CD4-positive, alpha-beta T cell treated with Interferon alpha-2 for 1 hour (primary cell): Measurements from ENCODE around the gene PLEKHA7.
"Not testable (repeated sequence)": the region's sequence is repeated elsewhere in the genome, so short reads cannot be mapped to it uniquely, and the experiment has no call there.

Experiments used
- DNase-seq, 2 donors: peaks; one replicate each; pipeline ENCODE4 v3.0.0-alpha.2; 2020 to 2022

Gene PLEKHA7

DNA sequence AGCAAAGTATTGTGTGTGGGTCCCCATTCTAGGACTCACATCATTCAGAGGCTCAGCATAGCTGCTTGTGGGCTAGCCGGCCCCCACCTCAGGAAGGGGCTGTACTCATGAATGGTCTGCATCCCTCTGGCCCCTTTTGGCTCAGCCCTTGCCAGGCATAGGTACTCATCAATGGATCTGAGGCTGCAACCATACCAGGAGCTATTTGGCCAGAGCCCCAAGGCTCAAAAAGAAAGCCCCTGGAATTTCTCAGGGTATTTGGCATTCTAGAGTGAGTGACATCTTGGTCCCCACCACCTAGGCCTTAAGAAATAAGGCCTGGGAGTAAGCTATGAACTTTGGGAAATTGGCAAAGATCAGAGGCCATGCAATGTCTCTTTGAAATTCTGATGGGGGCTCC is 38.3 kb downstream of the PLEKHA7 start:
- no peak for DNase-seq

DNA sequence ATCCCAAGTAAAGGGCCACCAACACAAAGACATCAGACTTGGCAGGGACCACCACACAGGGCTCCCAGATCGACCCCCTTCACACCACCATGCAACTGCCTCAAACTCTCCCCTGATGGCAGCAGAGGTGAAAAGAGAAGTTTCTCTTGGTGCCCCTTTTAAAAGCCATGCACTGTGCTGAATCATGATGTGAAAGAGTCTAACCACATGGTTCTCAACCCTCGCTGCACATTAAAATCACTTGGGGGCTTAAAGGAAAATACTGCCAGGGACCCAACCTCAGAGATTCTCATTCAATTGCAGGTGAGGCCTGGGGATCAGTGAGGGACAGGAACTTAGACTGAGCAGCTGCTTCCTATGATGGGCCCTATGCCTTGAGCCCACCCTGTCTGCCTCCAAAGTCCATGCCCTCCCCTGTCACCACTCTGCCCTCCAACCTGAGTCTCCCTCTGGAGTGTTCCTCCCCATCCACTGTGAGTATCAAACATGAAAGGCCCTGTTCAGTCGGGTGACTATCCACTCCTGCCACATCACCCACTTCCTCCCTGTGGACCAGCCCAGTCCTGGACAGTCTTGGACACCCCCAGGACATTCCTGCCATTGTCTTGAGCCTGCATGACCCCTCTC is 40.8 kb downstream of the PLEKHA7 start:
- no peak for DNase-seq

DNA sequence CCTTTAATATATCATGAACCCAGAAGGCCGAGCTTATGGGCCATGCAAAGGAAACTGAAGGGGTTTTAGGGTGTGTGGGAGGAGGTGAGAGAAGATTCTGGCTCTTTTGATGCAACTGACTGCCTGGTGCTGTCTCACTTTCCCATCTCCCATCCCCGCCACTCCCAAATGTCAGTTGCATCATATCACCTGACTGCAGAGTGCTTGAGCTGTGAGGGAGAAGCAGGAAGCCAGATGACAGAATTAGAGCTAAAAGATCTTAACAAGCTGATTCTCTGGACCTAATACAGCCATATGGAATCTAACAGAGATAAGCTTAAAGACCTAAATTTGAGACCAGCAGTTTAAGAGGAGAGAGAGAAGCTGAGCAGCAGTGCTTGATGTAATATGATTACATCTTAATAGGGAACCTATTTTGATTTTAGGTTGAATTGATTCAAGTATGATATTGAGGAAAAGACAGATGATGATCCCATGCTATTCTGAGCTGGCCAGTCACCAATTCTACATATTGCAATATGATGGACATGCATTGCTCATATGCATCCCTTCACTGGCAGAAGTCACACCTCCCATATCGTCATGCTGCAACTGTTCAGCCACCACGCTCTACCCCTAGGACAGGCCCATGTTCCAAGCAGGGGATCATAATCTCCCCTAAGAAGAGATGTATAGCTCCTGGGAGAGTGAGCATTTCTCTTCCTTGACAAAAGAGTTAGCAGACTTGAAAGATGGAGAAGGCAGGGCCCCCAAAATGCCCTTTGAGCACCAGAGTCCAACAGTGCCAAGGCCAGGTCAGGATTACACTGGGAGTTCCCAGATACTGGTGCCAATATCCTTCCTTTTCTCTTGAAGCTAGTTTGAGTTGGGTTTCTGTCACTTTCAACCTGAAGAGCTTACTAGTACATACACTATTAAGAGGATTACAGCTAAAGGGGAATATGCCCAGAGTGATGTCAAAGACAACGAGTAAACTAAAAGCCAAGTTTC is 44.9 kb downstream of the PLEKHA7 start:
- no peak for DNase-seq

DNA sequence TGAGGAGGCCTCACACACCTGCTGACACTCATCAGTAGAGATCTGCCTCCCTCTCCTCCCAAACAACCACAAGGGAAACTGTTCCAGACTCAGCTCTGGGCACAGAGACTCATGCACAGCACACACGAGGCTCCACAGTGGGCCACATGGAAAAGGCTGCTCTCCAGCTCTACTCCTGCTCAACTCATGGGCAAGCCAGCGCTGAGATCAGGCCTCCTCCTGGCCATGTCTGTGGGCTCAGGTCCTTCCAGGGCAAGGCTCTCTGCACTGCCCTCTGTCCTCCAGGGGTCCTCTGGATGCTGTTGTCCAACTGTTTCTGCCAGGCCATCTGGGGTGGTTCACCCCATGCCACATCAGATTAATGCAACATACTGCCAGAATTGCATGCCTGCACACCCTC is 46.0 kb downstream of the PLEKHA7 start:
- no peak for DNase-seq

DNA sequence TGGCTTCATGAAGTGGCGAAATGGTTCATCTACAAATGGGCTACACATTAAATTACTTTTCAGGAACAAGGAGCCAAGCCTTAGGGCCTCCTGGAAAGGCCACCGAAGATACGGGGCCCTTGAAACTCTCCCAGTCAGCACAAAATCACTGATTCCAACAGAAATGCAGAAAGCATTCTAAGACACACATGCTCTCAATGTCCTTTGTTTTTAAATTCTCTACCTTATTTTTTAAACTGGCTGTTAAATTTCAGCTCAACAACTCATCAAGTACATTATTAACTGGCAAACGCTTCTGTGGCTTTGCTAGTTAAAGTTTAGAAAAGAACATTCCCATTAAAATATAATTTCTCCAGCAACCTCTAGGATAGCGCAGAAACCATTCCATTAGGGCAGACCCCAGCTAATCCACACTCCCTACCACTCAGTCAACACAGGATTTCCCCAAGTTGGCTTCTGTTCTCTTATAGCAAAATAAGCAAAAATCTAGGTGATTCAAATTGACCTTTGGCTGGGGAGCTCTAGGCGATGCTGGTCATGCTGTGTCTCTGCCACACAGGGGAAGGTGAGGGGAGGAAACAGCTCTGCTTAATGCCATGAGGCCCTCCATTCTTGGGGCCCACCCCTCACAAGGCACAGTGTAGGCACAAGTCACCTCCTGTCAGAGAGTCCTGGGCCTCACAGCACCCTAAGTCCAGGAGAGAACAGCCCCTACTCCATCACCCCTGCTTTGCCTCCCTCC is 47.1 kb downstream of the PLEKHA7 start:
- DNase-seq, result no peak

DNA sequence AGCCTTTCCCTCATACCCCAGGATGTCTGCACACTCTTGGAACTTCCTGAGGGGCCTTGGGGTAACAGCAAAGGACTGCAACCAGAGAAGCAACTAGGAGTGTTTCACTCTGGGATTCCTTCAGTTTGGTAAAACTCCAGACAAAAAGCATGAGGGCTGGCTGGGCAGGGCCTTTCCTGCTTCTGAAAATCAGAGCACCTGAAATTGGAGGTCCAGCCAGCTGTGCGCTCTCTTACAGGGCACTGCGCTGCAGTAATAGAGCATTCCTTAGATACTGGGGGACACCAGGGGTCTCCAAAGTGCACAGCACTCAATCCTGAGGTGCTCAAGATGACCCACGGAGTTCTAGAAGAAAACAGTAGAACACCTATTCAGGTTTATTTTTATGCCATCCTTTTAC is 49.7 kb downstream of the PLEKHA7 start:
- DNase-seq, result no peak

DNA sequence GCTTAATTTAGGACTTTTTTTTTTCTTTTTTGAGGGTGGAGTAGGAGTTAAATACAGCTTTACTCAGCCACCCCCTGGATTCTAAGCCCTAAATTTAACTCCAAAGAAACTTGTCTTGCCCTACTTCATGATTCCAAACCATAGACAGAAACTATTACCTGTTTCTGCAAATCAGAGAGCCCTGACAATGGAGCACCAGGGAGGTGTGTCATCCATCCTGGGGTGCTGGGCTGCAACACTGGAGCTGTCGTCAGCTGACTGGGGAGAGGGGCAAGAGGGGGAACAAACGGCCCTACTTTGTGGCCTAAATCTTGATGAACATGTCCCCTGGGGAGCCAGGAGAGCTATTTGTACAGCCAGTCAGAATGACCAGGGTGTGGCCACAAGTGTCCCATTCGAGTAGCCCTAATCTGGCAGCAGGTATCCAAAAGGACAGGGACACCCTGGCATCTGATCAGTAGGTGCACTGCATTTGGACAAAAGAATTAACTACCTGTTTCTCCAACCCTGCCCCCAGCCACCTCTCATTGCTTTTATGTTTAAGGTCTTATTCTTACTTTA is 50.8 kb downstream of the PLEKHA7 start:
- no peak for DNase-seq

DNA sequence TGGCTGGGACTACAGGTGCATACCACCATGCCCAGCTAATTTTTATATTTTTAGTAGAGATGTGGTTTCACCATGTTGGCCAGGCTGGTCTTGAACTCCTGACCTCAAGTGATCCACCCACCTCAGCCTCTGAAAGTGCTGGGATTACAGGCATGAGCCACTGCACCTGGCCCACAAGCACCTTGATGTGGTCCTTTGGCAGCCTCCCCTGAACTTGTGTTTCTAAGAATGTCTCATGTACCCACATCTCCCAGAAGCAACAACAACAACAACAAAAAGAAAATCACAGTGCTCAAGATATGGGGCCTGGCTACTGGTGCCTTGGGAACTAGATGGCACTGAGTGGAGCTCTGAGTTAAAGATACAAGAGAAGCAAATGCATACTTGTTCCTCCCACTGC is 51.6 kb downstream of the PLEKHA7 start:
- not testable (repeated sequence) for DNase-seq

DNA sequence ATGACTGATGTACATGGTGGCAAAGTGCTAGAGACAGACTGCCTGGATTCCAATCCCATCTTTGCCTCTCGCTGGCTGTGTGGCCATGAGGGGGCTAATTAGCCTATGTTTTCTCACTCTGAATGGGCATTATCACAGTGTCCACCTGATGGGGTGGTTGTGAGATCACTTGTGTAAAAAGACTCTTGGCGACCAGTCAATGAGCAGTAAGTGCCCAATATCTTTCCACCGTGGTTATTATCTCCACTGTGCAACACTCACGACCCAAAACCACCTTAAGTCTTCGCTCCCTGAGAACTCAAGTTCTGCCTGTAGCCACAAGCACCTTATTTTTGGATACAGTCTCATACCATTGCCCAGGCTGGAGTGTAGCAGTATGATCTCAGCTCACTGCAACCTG is 52.1 kb downstream of the PLEKHA7 start:
- DNase-seq, result no peak

DNA sequence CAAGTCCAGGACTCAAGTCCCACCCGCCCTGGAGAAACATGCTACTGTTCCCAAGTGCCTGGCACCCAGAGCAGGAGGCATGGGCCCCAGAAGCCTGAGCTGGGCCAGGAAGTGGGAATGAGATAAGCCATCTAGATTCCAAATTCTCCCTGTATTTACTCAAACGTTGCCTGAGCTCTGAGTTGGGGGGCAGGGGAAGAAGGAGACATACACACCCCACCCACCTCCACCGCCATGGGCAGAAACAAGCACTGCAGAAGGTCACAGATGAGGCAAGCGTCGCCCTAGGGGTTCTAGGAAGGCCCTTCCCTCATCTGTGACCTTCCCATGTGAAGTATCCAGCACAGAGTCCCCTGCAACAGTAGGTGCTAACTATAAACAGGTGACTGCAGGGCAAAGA is 54.0 kb downstream of the PLEKHA7 start:
- DNase-seq, result no peak

DNA sequence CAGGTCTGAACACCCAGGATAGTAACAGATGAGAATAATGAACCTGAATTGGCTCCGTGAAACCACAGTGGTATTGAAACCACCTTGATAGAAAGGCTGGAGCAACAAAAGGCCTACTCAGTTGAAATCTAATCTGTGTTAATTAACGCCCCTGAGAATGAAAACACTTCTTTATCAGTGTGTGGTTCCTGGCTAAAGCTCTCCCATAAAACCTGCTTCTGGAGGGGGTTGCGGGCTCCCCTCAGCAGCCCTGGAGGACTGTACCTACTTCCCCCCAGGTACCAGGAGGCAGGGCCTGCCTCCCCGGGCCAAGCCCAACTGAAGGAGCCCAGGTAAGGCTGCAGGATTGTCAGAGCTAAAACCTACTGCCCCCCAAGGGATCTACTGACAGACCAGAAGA is 54.6 kb downstream of the PLEKHA7 start:
- DNase-seq, result no peak

DNA sequence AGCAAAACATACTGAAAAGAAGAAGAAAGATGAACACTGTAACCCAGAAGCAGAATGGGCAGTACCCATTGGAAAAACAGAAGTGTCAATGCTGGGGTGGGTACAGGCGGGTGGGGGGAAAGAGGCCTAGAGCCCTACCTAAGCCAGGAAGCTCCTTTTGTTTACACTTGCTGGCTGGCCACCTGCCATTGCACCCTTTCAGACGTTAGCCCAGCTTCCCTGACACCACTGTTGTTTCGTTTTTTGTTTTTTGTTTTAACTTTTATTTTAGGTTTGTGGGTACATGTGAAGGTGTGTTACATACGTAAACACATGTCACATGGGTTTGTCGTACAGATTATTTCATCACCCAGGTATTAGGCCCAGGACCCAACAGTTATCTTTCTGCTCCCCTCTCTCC is 55.4 kb downstream of the PLEKHA7 start:
- DNase-seq, result peak in 1 of 2 donors; percentile 4

DNA sequence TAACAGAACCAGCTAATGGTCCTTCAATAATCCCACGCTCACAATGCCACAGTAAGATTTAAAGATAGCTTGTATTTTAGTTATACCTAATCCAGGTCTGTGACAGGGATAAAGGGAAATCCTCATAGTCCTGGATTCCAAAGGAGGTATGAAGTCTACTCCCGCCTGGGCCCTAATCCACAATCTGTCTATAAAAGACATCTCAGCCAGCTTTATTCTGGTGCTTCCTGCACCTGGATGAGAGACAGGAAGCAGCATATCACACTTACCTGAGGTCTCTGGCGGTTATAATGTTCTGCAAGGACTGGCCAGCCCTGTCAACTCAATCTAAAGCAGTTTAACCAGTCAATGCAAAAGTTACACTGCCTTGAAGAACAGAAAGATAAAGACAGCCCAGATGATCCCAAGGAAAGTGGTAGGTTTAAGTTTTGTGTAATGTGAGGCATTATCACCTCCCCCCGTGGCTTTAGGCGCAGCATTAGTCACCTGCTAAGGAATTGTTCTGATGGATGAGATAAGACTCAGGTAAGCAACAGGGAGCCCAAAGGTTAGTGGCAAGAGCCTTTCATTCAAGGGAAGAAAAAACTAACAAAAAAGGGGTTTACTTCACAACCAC is 57.6 kb downstream of the PLEKHA7 start:
- DNase-seq, result no peak

DNA sequence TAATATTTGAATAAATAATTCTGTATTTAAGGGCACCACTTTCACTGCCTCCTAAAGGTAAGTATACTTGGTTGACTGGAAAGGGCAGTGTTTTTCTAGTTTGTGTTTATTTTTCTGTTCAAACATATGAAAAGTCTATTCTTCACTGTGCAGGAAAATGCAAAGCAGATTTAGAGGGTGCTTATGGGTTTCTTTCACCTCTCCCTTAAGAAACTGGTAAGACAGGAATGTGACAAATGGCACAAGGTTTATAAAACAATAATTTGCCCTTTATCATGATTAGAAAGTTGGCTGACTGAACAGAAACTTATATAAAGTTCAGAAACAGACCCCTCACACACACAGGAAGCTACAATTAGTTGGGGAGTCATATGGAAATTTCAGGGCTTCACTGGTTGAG is 60.6 kb downstream of the PLEKHA7 start:
- no peak for DNase-seq

DNA sequence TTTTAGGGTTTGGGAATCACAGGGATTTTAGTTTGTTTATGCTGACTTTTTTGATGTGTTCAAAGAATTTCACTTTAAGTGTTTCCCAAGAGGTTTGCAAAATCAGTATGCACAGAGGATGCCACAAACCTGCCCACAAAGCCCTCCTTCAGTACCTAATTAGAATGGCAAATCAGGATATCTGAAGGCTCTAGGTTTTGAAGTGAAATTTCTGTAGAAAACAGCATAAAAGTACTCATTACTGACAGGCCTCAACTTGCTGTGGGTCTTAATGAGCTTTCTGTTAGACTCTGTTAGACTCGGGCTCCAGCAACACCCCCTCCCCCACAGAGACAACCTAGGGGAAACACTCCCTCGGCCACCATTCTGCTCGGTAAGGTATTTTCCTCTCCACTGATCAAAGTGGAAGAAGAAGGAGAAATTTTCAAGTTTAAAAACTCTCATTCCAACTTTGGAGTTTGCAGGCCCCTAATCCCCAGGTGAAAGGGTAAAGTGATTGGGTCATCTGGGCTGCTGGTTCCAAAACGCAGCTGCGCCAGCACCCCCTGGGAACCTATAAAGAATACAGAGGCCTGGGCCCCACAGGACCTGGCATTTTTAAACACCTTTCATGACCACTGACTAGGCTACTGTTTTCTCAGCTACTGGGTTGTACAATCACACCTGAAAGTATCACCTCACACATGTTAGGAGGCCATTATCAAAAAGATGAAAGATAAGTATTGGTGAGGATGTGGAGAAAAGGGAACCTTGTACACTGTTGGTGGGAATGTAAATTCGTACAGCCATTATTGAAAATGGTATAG is 67.5 kb downstream of the PLEKHA7 start:
- no peak for DNase-seq

DNA sequence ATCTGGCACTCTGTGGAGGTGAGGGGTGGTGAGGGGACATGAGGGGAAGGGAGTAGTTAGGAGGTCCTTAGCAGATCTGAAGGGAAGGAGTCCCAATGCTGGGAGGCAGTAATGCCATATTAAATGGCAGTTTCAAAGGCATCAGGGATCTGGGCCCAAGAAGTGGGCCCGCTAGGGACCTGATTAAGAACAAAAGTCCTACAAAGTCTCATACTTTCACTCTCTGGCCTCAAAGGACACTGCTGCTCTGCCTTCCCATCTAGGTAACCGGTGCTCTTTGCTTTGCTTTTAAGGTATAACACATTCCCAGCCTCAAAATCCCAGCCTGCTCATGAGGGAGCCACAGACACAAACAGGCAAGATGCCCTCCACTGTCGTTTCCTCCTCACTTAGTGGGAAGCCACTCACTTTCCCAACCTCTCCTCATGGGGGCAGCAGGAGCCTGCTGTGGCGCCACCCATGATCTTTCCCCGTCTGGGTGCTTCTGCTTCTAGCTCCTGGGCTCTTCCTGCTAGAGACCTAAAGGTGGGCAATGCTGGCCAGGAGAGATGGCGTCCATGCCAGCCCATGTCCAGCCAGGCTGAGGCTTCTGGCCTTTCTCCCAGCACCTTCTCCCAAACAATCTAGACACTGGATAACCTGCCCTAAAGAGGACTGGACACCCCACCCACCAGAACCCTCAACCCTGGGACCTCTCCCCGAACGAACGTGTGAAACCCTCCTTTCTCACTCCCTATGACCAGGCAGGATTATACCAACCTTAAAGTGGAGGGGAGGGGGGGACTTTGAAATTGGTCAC is 68.3 kb downstream of the PLEKHA7 start:
- peak in 1 of 2 donors; percentile 49 for DNase-seq

DNA sequence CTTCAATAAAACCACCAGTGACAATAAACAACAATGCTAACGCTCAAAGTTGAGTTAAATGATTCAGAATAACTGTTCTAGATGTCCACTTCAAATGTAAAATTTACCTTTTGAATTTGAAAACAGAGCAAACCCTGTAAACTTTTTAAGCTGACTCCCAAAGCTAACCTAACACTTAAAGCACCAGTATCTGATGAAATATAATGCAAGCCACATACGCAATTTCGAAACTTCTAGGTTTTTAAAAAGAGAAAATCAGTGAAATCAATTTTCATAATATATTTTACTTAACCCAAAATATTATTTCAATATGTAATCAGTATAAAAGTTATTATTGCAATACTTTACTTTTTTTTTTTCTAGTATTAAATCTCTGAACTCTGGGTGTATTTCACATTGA is 71.3 kb downstream of the PLEKHA7 start:
- no peak for DNase-seq

DNA sequence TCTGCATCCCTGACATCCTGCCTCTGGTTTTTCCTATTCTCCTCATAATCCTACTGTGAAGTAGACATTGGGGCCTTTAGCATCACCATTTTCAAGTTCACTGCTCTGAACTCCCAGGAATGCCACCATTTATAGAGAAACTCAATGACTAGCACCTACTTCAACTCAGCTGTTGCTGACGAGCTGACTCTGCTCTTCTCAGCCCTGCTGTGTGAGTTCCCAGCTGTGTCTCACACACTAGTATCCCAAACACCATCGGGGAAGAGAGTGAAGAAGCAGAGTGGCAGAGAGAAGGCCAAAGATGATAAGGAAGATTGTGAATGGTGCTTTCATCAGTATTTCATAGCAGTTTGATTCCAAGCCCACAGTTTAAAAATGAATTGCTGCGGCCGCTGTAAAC is 71.9 kb downstream of the PLEKHA7 start:
- DNase-seq, result no peak

DNA sequence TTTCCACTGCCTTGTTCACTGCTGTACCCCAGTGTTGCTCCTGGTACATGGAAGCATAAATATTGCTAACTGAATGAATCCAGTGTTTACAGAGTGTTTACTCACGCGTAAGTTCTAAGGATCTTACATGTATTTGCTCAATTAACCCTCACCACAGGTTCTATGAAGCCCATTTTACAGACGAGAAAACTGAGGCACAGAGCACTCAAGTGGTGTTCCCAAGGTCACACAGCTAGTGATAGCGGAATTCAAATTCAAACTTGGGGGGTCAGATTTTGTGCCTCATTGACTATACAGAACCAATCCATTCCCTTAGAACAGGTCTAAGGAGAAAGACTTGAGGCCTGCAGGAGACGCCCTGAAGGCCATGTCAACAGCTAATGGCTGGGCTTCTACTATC is 72.3 kb downstream of the PLEKHA7 start:
- DNase-seq, result no peak

DNA sequence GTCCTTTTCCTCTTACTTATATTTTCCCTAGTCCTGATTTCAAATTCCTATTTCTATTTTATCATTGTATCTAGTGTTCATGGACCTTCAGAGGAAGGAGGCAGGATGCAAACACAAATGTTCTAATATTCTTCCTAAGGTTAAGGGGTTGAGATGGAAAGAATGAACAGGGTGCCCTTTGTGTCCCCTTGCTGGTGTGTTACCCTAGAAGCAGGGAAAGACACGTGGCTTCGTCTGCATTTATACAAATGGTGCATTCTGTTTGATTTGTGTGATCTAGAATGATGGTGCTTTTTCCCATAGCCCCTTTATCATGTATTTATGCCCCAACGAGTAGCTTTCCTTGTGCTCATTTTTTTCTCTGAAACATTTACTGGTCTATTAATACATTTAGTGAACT is 76.2 kb downstream of the PLEKHA7 start:
- no peak for DNase-seq

DNA sequence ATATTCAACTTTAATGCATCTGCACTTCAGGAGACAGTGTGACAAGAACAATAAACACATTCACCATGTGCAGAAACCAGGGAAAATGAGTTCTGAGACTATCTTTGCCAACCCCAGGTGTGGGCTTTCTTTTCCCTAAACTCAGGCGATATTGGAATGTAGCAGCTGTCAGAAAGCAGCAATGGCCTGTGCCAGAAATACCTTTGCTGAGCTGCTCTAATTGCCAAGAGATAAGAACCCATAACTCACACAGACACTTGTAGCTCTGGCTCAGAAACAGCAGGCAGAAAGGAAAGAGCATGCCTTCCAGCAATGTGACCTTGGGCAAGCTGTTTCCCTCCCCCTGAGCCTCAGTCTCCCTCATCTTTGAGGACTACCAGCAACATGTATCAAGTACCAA is 77.6 kb downstream of the PLEKHA7 start:
- no peak for DNase-seq
